PFSK-1 (cell line): ENCODE results near the gene SLC12A9.

Source experiments
- FOXP2 ChIP-seq: optimal IDR thresholded peaks from 2 replicates; pipeline ENCODE3; 2011; ENCODE audit warnings: borderline replicate concordance, control low read depth, inconsistent platforms; ENCODE audit not compliant: insufficient read depth; ENCODE audit errors: extremely low read length, extremely low read depth
- POLR2AphosphoS5 ChIP-seq: IDR thresholded peaks from 2 replicates; pipeline ENCODE4 v1.6.1; 2012; ENCODE audit warnings: low read depth, mild to moderate bottlenecking, control low read depth, low read length, moderate library complexity
- REST ChIP-seq, 2 experiments: IDR thresholded peaks; 2 replicates each; pipeline versions ENCODE4 v1.6.1 to v1.8.0; 2011 to 2012; ENCODE audit warnings: low read depth in 2 of 2, low read length in 2 of 2, control low read depth in 1 of 2, inconsistent platforms in 1 of 2, mild to moderate bottlenecking in 1 of 2, moderate library complexity in 1 of 2; ENCODE audit not compliant: insufficient read depth in 1 of 2
- SIN3A ChIP-seq: IDR thresholded peaks from 2 replicates; pipeline ENCODE4 v1.6.1; 2012; ENCODE audit warnings: mild to moderate bottlenecking, low read length, moderate library complexity, borderline replicate concordance; ENCODE audit not compliant: insufficient read depth
- TAF1 ChIP-seq: IDR thresholded peaks from 2 replicates; pipeline ENCODE4 v1.6.1; 2012; ENCODE audit warnings: low read length, control low read depth, borderline replicate concordance; ENCODE audit not compliant: insufficient read depth

Gene SLC12A9

DNA sequence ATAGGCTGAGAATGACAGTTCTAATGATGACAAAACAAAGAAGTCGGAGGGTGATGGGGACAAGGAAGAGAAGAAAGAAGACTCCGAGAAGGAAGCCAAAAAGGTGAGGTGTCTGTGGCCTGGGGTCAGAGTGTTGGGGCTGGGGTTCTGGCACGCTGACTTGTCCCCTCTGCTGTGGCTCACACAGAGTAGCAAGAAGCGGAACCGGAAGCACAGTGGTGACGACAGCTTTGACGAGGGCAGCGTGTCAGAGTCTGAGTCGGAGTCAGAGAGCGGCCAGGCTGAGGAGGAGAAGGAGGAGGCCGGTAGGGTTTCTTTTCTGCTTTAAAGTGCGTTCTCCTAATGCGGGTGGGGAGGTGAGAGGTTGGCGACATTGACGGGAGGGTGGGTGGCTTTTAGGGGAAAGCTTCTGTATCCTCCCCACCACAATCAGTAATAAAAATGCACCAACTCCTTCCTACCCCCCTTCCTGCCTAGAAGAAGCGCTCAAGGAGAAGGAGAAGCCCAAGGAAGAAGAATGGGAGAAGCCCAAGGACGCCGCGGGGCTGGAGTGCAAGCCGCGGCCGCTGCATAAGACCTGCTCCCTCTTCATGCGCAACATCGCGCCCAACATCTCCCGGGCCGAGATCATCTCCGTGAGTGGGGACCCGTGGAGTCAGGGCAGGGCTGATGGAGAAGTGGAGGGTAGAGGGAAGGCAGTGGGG lies 32.4 kb downstream of the SLC12A9 start:
- TF ChIP-seq POLR2AphosphoS5 (no peak), FOXP2 (no peak), REST (IDR thresholded peaks at IDR 0.05; ENCODE audit: insufficient read depth in 1 of 2, low read depth in 2 of 2, low read length in 2 of 2) (no peak), TAF1 (no peak), SIN3A (no peak)

DNA sequence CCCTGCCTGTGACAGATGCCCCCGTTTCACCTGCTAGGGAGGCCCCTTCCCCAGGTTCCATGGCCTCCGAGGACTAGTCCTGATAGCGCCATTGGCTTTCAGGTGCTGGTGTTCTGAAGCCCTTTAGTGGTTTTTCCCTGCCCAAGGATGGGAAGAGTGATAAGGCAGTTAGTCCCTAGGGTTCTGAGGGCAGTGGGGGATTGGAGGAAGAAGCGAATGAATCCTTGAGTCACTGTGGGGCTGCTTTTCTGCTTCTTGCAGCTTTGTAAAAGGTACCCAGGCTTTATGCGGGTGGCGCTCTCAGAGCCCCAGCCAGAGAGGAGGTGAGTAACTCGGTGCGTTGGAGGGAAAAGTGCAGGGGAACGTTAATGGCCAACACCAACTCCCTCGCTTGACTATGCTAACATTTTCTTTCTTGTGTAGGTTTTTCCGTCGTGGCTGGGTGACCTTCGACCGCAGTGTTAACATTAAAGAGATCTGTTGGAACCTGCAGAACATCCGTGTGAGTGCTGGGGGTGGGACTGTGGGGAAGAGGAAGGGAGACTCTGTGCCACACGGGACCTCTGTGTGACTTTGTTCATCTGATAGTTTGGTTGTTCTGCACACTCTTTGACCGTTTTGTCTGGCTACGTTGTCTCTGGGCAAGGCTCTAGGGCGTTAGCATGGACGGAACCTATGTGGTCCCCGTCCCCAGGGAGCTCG lies 33.1 kb downstream of the SLC12A9 start:
- no peak for TF ChIP-seq TAF1
- no peak for TF ChIP-seq REST (IDR thresholded peaks at IDR 0.05; ENCODE audit: insufficient read depth in 1 of 2, low read depth in 2 of 2, low read length in 2 of 2)
- no peak for TF ChIP-seq SIN3A
- no peak for TF ChIP-seq FOXP2
- TF ChIP-seq POLR2AphosphoS5, result no peak

GRCh38 chr7:100886142-100886935 lies 33.8 kb downstream of the SLC12A9 start:
- TF ChIP-seq REST (IDR thresholded peaks at IDR 0.05; ENCODE audit: insufficient read depth in 1 of 2, low read depth in 2 of 2, low read length in 2 of 2), result no peak
- no peak for TF ChIP-seq SIN3A
- no peak for TF ChIP-seq TAF1
- TF ChIP-seq FOXP2, result no peak
- TF ChIP-seq POLR2AphosphoS5, result no peak; the same call in 1 of the 2 replicates

GRCh38 chr7:100886936-100887515 lies 34.5 kb downstream of the SLC12A9 start:
- TF ChIP-seq REST (IDR thresholded peaks at IDR 0.05; ENCODE audit: insufficient read depth in 1 of 2, low read depth in 2 of 2, low read length in 2 of 2) (no peak), POLR2AphosphoS5 (no peak), FOXP2 (no peak), SIN3A (no peak), TAF1 (no peak)
